Suprapubic skin (tissue), 4 donors: ENCODE measurements around the gene PA2G4. TPM values are rescaled to one million over a fixed set of nuclear protein-coding genes. Genes with fewer than 3 reads are reported as not detected.
A peak's percentile ranks its signal among the peaks of the same experiment; 100 is the strongest.

Experiments used
- DNase-seq, 2 donors: peaks; one replicate each; pipeline ENCODE4 v3.0.0-alpha.2; 2019; ENCODE audit warnings: low spot score in 2 of 2
- H3K27ac ChIP-seq: fragments of 200-600 bp; sonication (generic); one replicate; pipeline ENCODE4 v1.5.1; 2019
- H3K27me3 ChIP-seq: fragments of 200-600 bp; sonication (generic); one replicate; pipeline ENCODE4 v1.5.1; 2019
- H3K36me3 ChIP-seq: fragments of 200-600 bp; sonication (generic); one replicate; pipeline ENCODE4 v1.5.1; 2019
- H3K4me1 ChIP-seq: fragments of 200-600 bp; sonication (generic); one replicate; pipeline ENCODE4 v1.5.1; 2019
- H3K4me3 ChIP-seq: fragments of 200-600 bp; sonication (generic); one replicate; pipeline ENCODE4 v1.5.1; 2019; ENCODE audit warnings: mild to moderate bottlenecking
- H3K9me3 ChIP-seq: fragments of 200-600 bp; sonication (generic); one replicate; pipeline ENCODE4 v1.5.1; 2019
- CTCF ChIP-seq, 2 donors: fragments of 200-600 bp in 1 of 2; fragments of 450-650 bp in 1 of 2; sonication (generic) in 1 of 2; IDR thresholded peaks; one replicate each; pipeline ENCODE4 v1.5.1; 2016 to 2019; ENCODE audit warnings: antibody characterized with exemption in 2 of 2, mild to moderate bottlenecking in 1 of 2, moderate library complexity in 1 of 2
- EP300 ChIP-seq: sonication (generic); formaldehyde crosslinking; IDR thresholded peaks from one replicate; pipeline ENCODE4 v1.6.1; 2017; ENCODE audit warnings: antibody characterized with exemption
- POLR2A ChIP-seq, 2 donors: fragments of 450-650 bp; IDR thresholded peaks; one replicate each; pipeline ENCODE4 v1.6.1; 2017; ENCODE audit warnings: antibody characterized with exemption in 2 of 2, mild to moderate bottlenecking in 2 of 2, moderate library complexity in 2 of 2
- POLR2AphosphoS5 ChIP-seq, 3 donors: sonication (generic); formaldehyde crosslinking; IDR thresholded peaks; one replicate each; pipeline ENCODE4 v1.6.1; 2017; ENCODE audit warnings: antibody characterized with exemption in 3 of 3
- WGBS: methylation state at CpG from one replicate; pipeline ENCODE4 v1.1.5; 2018; 5-methylcytosine and 5-hydroxymethylcytosine counted together
- total RNA-seq, 4 donors: library from RNA; depleted of rRNA; stranded (reverse); fragments of >200 nt; gene quantifications; one replicate each; pipeline ENCODE4 v1.1.0, GENCODE V29; 2016

The PA2G4 gene
- total RNA-seq, 4 donors from 2014 or later = 103 to 153 (median 117) TPM

- H3K27ac ChIP-seq = peak overlapping the region; percentile 78
- H3K9me3 ChIP-seq = no peaks in the 10 kb centered on the region
- TF ChIP-seq EP300 (no peak), POLR2A (IDR thresholded peaks at IDR 0.05) (no peak), CTCF (IDR thresholded peaks at IDR 0.05) (no peak), POLR2AphosphoS5 (IDR thresholded peaks at IDR 0.05) (no peak)
- peak overlapping the region; percentile 83 for H3K4me3 ChIP-seq
- peaks cover 35% of the 10 kb centered on the region for H3K4me1 ChIP-seq
- DNase-seq = no peak
- H3K36me3 ChIP-seq = peaks cover 22% of the 10 kb centered on the region
- WGBS = 2% methylated on average over 8 of the region's 8 CpGs
- no peaks in the 10 kb centered on the region for H3K27me3 ChIP-seq
Measured at GRCh38 chr12:56127485-56127887, 23.1 kb downstream of the PA2G4 start.

DNA sequence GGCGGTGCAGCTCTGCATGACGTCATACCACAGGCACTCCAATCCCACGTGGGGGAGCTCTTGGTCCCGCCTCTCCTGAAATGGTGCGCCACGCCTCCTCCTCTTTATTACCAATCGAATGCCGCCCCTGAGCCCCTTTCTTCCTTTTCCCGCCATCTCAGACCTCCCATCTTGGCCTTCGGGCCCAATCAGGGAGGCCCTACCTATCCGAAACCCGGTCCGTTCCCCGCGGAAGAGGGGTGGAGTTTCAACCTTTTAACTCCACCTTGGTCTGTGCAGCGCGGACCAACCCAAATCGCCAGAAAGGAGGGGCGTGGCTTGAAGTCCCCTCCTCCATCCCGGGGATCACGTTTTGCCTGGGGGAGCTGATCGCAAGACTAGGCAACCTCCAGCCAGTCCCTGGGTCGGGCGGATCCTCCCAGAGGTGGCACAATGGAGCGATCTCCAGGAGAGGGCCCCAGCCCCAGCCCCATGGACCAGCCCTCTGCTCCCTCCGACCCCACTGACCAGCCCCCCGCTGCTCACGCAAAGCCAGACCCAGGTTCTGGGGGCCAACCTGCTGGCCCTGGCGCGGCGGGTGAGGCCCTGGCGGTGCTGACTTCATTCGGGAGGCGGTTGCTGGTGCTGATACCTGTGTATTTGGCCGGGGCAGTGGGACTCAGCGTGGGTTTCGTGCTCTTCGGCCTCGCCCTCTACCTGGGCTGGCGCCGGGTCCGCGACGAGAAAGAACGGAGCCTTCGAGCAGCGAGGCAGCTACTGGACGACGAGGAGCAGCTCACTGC is 23.7 kb downstream of the PA2G4 start, which contains the start of gene ESYT1:
TSS of gene ESYT1 (plus strand) at position 380 of the 782 bp plus-strand sequence. CDS start at position 433, 53 bp downstream.
- TF ChIP-seq CTCF (IDR thresholded peaks at IDR 0.05) (no peak), POLR2AphosphoS5 (IDR thresholded peaks at IDR 0.05) (peak in 2 of 3 donors; percentile 43 to 69), POLR2A (IDR thresholded peaks at IDR 0.05) (peak; percentile 56 to 84), EP300 (no peak)
- Histone ChIP-seq H3K36me3 (peaks cover 28% of the 10 kb centered on the region), H3K4me1 (peaks cover 35% of the 10 kb centered on the region), H3K9me3 (no peaks in the 10 kb centered on the region), H3K4me3 (peak within 1 kb of the TSS; percentile 83), H3K27me3 (no peaks in the 10 kb centered on the region), H3K27ac (peak within 1 kb of the TSS; percentile 85)
- under 1% methylated on average over 34 of the region's 49 CpGs for WGBS
- peak; percentile 99 to 100 for DNase-seq

DNA sequence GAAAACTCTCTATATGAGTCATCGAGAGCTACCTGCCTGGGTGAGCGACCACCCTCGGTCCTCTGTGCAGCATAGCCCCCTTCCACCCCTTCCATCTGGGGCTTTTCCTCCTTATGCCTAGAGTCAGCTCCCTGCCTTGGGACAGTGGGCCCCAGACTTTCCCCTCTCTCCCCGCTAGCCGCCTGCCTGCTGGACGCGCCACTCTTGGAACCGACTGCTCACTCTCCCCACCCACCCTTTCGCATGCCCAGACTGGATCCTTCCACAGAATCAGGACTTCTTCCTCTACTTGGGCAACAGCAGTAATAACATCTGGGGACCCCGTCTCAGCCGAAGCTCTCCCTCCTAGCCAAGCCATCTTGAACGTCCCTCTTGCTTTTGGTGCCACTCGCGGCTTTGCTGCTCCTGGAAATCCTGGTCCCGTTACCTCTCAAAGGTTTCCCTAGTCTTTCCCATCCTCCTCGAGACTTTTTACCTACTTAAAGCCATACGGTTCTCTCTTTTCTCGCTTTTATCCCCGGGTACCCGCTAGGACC is 24.4 kb downstream of the PA2G4 start:
- peak overlapping the region; percentile 85 for H3K27ac ChIP-seq
- H3K9me3 ChIP-seq = no peaks in the 10 kb centered on the region
- H3K36me3 ChIP-seq = peaks cover 35% of the 10 kb centered on the region
- TF ChIP-seq POLR2AphosphoS5 (IDR thresholded peaks at IDR 0.05) = no peak
- no peak for TF ChIP-seq CTCF (IDR thresholded peaks at IDR 0.05)
- no peak for TF ChIP-seq EP300
- no peak for TF ChIP-seq POLR2A (IDR thresholded peaks at IDR 0.05)
- peak in 1 of 2 donors; percentile 78 for DNase-seq
- peaks cover 35% of the 10 kb centered on the region for H3K4me1 ChIP-seq
- no peaks in the 10 kb centered on the region for H3K27me3 ChIP-seq
- WGBS = 0% methylated on average over 20 of the region's 20 CpGs
- peak overlapping the region; percentile 83 for H3K4me3 ChIP-seq

DNA sequence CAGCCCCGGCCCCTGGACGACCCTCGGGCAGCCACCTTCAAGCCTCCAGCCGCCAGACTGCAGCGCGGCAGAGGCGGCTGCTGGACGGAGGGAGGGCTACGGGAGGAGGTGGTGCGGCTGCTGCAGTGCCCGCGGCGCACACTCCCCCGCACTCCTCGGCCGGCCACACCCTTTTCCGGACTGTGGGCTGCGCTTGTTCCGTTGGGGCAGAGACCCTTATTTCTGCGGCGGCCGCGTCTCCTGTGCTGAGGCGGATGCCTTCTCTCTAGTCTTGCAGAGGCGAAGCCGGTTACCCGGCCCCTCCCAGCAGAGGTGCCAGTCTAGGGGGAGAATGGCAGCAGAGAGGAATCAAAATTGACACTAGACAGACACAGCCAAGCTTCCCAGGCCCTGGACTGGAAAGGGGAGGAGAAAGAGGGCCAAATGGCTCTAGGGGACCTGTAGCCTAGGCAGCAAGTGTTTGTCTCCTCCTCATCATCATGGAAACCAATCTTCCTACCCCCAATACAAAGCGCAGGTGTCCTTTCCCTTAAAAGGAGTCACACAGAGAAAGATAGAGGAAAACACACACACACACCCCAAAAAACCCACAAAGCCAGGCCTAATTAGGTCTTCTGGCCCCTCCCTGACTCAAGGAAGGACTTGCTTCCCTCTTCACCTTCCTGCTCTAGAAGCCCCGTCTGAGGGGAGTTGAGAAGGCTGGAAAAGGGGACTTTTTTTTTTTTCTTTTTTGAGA is 25.0 kb downstream of the PA2G4 start:
- 3% methylated on average over 29 of the region's 29 CpGs for WGBS
- no peaks in the 10 kb centered on the region for H3K9me3 ChIP-seq

GRCh38 chr12:56129942-56130495 is 25.7 kb downstream of the PA2G4 start:
- Histone ChIP-seq H3K9me3 (no peaks in the 10 kb centered on the region), H3K4me3 (peak overlapping the region; percentile 83), H3K36me3 (peaks cover 48% of the 10 kb centered on the region), H3K27ac (peak overlapping the region; percentile 17), H3K4me1 (peaks cover 35% of the 10 kb centered on the region), H3K27me3 (no peaks in the 10 kb centered on the region)
- 70% methylated on average over 22 of the region's 22 CpGs for WGBS
- no peak for DNase-seq
- no peak for TF ChIP-seq EP300
- TF ChIP-seq CTCF (IDR thresholded peaks at IDR 0.05) = no peak
- no peak for TF ChIP-seq POLR2AphosphoS5 (IDR thresholded peaks at IDR 0.05)
- no peak for TF ChIP-seq POLR2A (IDR thresholded peaks at IDR 0.05)

More for the DNA sequence above, 25.0 kb downstream of the PA2G4 start:
- Histone ChIP-seq H3K27ac (peak overlapping the region; percentile 85), H3K36me3 (peaks cover 41% of the 10 kb centered on the region), H3K27me3 (no peaks in the 10 kb centered on the region), H3K4me3 (peak overlapping the region; percentile 83), H3K4me1 (peaks cover 35% of the 10 kb centered on the region)
- TF ChIP-seq EP300 (no peak), POLR2A (IDR thresholded peaks at IDR 0.05) (no peak), POLR2AphosphoS5 (IDR thresholded peaks at IDR 0.05) (no peak)
- peak; percentile 80 to 88 for DNase-seq
